ENCODE data around the gene SYTL1. TPM values are rescaled to one million over a fixed set of nuclear protein-coding genes. Genes with fewer than 3 reads are reported as not detected.

The SYTL1 gene
- total and polyA plus RNA-seq, 9 of the 15 experiments (the other 6 are each of a cell fraction or from before 2014, with no cell fraction given): 0.04 to 9.3 (median 1.7) TPM

DNA sequence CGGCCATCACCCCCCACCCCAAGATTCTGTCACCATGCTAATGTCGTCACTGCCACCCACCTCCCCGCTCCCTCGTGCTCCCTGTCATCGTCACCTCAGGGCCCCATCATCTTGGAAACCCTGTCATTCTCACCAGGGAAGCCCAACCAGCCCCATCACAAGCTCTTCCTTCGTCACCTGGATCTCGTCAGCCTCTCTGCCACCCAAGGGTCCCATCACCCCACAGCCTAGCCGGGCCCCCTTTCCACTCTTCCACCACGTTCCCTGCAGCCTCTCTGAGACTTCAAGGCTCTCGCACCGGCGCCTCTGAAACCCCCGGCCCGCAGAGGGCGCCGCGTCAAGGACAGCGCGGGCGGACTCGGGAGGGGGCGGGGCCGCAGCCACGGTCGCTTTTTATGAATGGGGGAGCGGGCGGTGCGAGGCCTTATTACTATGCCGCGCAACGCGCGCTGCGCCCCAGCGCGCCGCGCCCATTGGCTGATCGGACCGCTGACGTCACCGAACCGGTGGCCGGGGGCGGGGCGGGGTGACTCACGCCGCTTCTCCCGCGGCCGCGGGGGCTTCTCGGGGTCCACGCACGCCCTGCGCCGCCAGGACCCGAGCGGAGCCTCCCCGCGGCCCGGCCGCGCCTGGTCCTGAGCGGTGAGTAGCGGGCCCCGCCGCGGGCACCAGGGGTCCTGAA lies 50.4 kb downstream of the SYTL1 start, which contains the start of gene GPR3 (continued):
- TF ChIP-seq STAT5B (CRISPR knock-in tag; IDR thresholded peaks at IDR 0.05) (no peak), LCOR (CRISPR knock-in tag; IDR thresholded peaks at IDR 0.05) (0 out of 2 replicates have a peak, but pooled peaks have one; percentile 31), NCOA2 (IDR thresholded peaks at IDR 0.05; ENCODE audit: partially characterized antibody in 2 of 2) (no peak), CTBP1 (IDR thresholded peaks at IDR 0.05; ENCODE audit: borderline replicate concordance) (peak; percentile 87), SRSF9 (IDR thresholded peaks at IDR 0.05; ENCODE audit: borderline replicate concordance, low read depth, low read length) (no peak), U2AF2 (optimal IDR thresholded peaks at IDR 0.05; ENCODE audit: low read depth, low read length) (no peak), CHD4 (IDR thresholded peaks at IDR 0.05; ENCODE audit: insufficient read depth, insufficient replicate concordance, low read depth, low read length, poor library complexity, severe bottlenecking) (no peak), ZNF586 (CRISPR knock-in tag; conservative IDR thresholded peaks at IDR 0.05) (no peak), CREM (IDR thresholded peaks at IDR 0.05; ENCODE audit: low read depth) (peak; percentile 92), TCF3 (CRISPR knock-in tag; IDR thresholded peaks at IDR 0.05) (no peak), FUS (optimal IDR thresholded peaks at IDR 0.05; ENCODE audit: low read depth, low read length) (no peak), SMARCC2 (IDR thresholded peaks at IDR 0.05; ENCODE audit: low read depth) (peak; percentile 53; the same call in 1 of the 2 replicates), PURB (CRISPR knock-in tag; IDR thresholded peaks at IDR 0.05; ENCODE audit: low read depth) (no peak), FOXA1 (IDR thresholded peaks at IDR 0.05; ENCODE audit: borderline replicate concordance) (no peak), JUND (IDR thresholded peaks at IDR 0.05; ENCODE audit: borderline replicate concordance, low read depth, low read length) (peak; percentile 95), JUND (tag; IDR thresholded peaks at IDR 0.05; ENCODE audit: borderline replicate concordance, low read depth, low read length) (peak; percentile 92; the same call in 1 of the 3 replicates), YY1 (IDR thresholded peaks at IDR 0.05; ENCODE audit: borderline replicate concordance in 1 of 3, control insufficient read depth in 1 of 3, extremely low read depth in 1 of 3, insufficient read depth in 3 of 3, insufficient read length in 1 of 3, insufficient replicate concordance in 2 of 3, low read depth in 1 of 3, low read length in 2 of 3) (peak in 2 of 3 experiments; percentile 40 to 78), RBM14 (IDR thresholded peaks at IDR 0.05; ENCODE audit: borderline replicate concordance, insufficient read depth, low read depth, low read length) (no peak)
- TF ChIP-seq, protein P1, sequence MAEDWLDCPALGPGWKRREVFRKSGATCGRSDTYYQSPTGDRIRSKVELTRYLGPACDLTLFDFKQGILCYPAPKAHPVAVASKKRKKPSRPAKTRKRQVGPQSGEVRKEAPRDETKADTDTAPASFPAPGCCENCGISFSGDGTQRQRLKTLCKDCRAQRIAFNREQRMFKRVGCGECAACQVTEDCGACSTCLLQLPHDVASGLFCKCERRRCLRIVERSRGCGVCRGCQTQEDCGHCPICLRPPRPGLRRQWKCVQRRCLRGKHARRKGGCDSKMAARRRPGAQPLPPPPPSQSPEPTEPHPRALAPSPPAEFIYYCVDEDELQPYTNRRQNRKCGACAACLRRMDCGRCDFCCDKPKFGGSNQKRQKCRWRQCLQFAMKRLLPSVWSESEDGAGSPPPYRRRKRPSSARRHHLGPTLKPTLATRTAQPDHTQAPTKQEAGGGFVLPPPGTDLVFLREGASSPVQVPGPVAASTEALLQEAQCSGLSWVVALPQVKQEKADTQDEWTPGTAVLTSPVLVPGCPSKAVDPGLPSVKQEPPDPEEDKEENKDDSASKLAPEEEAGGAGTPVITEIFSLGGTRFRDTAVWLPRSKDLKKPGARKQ (CRISPR knock-in tag; IDR thresholded peaks at IDR 0.05): no peak
- TF ChIP-seq, protein P2, sequence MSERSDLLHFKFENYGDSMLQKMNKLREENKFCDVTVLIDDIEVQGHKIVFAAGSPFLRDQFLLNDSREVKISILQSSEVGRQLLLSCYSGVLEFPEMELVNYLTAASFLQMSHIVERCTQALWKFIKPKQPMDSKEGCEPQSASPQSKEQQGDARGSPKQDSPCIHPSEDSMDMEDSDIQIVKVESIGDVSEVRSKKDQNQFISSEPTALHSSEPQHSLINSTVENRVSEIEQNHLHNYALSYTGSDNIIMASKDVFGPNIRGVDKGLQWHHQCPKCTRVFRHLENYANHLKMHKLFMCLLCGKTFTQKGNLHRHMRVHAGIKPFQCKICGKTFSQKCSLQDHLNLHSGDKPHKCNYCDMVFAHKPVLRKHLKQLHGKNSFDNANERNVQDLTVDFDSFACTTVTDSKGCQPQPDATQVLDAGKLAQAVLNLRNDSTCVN (CRISPR knock-in tag; IDR thresholded peaks at IDR 0.05): peak; percentile 92; the same call in 1 of the 2 replicates

All from K562 (cell line).